HG03039 (cell line): ENCODE results near the gene SPOCK3.

Experiments
- ATAC-seq: cut with Tn5 transposase; IDR thresholded peaks from one replicate; pipeline ENCODE4 v1.9.1; 2021; ENCODE audit warnings: mild to moderate bottlenecking, moderate library complexity; ENCODE audit not compliant: unreplicated experiment

Gene SPOCK3

DNA sequence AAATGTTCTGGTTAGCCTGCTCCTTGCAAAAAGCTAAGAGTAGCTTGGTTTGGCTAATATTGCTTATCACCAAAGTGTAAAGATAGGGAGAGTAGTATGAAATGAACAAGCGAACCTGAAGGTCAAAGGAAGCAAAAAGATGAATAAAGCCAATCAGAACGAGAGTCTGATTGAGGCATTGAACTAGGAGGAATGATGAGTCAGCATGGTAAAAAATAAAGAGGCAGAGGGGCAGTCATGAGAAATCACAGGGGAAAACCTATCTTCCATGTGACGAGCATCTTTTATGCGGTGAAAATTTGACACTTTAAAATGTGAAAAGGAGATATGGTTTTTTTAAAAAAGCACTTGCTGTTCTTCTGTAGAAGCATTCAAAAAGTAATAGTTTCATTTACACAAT, 533.7 kb downstream of the SPOCK3 start:
- no peak for ATAC-seq

DNA sequence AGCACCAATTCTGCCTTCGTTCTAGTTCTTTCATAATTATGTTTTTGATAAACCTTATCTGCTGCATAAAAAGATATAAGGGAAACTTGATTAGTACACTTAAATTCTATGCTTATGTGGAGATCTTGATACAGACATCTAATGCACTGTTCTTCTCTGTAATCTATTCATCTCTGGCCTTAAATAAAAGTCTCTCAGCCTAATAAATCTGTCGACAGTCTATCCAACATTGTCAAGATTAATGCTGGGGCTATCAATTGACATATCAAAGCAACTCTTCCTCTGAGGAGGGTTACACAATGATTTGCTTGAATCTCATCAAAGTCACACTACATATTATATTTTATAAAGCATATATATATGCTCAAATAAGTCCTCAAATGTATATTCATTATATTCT, 545.5 kb downstream of the SPOCK3 start:
- no peak for ATAC-seq

DNA sequence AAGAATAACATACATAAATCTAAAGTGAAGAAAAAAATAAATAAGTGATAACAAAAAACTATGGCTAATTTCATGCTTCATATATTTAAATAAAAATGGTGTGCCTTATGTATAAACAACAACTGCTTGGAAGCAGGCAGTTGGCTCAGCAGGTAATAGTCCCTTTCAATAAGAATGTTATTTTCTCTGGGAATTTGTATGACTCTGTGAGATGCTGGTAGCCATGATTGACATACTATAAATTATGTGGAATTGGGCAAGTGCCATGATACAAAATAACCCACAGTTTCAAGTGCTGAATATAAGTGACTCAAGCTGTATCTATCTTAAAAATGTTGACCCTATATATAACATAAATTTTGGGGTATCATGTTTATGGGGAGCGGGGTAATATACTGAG, 546.5 kb downstream of the SPOCK3 start:
- no peak for ATAC-seq
